ENCODE results near the gene EVA1A. TPM values are rescaled to one million over a fixed set of nuclear protein-coding genes. Genes with fewer than 3 reads are reported as not detected.

The EVA1A gene
- total RNA-seq, 1 donor from 2014 or later: 19.9 TPM

DNA sequence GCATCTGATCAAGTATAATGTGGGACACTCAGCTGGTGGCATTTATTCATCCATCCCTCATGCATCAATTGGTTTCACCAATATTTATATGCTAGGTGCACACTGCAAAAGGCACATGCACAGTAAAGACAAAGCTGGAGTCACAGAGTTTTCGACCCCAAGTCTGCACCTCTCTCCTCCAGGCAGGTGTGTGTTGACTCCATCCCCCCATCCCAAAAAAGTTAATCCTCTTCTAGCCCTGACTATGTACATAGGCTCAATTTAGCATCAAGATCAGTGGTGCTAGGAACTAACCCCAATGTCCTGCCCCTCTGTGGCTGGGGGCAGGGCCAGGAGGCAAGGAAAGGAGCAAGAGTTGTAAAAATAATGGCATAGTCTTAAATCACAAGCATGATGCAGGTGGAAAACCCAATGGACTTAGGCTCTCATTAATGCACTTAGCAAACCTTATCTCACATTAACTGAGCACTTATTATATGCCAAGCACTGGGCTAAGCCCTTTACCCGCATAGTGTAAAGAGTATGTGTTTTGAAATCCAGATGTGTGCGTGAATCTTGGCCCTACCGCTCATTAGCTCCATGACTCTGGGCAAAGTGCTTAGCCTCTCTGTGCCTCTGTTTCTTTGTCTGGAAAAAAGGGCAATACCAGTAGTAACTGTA is 3.1 kb downstream of the EVA1A start:
- Mint-ChIP-seq H3K27ac (ENCODE audit: unreplicated experiment) (no peak overlapping the region), H3K9me3 (ENCODE audit: unreplicated experiment) (no peaks in the 10 kb centered on the region), H3K4me1 (ENCODE audit: unreplicated experiment) (peaks cover 54% of the 10 kb centered on the region), H3K4me3 (ENCODE audit: unreplicated experiment) (no peak overlapping the region), H3K27me3 (ENCODE audit: unreplicated experiment) (peaks cover 8% of the 10 kb centered on the region), H3K36me3 (ENCODE audit: low read depth, unreplicated experiment) (no peaks in the 10 kb centered on the region)
- TF ChIP-seq, protein P1, sequence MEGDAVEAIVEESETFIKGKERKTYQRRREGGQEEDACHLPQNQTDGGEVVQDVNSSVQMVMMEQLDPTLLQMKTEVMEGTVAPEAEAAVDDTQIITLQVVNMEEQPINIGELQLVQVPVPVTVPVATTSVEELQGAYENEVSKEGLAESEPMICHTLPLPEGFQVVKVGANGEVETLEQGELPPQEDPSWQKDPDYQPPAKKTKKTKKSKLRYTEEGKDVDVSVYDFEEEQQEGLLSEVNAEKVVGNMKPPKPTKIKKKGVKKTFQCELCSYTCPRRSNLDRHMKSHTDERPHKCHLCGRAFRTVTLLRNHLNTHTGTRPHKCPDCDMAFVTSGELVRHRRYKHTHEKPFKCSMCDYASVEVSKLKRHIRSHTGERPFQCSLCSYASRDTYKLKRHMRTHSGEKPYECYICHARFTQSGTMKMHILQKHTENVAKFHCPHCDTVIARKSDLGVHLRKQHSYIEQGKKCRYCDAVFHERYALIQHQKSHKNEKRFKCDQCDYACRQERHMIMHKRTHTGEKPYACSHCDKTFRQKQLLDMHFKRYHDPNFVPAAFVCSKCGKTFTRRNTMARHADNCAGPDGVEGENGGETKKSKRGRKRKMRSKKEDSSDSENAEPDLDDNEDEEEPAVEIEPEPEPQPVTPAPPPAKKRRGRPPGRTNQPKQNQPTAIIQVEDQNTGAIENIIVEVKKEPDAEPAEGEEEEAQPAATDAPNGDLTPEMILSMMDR (IDR thresholded peaks at IDR 0.05; ENCODE audit: unreplicated experiment): no peak
- DNase-seq (ENCODE audit: low spot score): no peak

DNA sequence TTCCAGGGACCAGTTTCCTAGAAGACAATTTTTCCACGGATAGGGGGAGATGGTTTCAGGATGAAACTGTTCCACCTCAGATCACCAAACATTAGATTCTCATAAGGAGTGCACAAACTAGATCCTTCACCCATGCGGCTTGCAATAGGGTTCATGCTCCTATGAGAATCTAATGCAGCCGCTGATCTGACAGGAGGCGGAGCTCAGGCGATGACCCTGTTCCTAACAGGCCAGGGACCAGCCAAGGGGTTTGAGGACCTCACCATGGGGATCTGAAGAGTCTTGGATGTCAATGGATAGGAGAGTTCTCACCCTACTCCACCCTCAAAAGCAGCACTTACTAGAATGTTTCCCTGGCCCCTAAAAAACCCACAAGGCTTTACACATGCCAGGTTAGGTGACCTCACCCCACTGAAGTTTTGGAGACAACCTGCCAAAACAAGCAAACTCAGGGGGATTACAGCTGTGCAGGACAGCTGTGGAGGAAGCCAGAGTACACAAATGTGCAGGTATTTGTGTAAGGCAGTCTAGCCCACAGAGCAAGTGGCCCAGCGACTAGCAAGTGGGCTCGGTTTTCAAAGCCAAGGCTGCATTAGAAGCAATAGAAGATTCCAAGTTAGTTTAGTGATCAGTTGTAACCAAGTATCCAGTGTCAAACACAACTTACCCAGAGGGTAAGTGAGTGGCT is 3.9 kb downstream of the EVA1A start:
- Mint-ChIP-seq H3K4me1 (ENCODE audit: unreplicated experiment) (peaks cover 59% of the 10 kb centered on the region), H3K9me3 (ENCODE audit: unreplicated experiment) (no peaks in the 10 kb centered on the region), H3K27me3 (ENCODE audit: unreplicated experiment) (peaks cover 8% of the 10 kb centered on the region), H3K36me3 (ENCODE audit: low read depth, unreplicated experiment) (peaks cover 5% of the 10 kb centered on the region), H3K27ac (ENCODE audit: unreplicated experiment) (no peak overlapping the region), H3K4me3 (ENCODE audit: unreplicated experiment) (no peak overlapping the region)
- no peak for DNase-seq (ENCODE audit: low spot score)
- TF ChIP-seq, protein P1 (IDR thresholded peaks at IDR 0.05; ENCODE audit: unreplicated experiment): no peak

DNA sequence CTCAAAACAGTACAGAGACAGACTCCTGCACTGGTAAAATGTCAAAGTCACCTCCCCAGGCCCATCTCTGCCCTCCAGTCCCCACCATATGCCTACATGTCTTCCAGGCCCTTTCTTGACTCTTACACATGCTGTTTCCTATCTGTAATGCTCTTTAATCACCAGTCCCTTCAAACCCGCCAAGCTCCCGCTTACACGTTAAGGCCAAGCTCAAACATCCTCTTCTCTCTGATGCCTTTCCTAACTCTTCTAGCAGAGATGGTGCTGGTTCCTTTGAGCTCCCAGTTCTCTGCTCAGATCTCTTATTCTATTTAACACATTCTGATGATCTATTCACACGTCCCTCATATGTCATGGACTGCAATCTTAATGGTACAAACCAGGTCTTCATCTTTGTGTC is 5.0 kb downstream of the EVA1A start:
- Mint-ChIP-seq H3K27me3 (ENCODE audit: unreplicated experiment) (peaks cover 7% of the 10 kb centered on the region), H3K4me3 (ENCODE audit: unreplicated experiment) (no peak overlapping the region), H3K4me1 (ENCODE audit: unreplicated experiment) (peaks cover 59% of the 10 kb centered on the region), H3K9me3 (ENCODE audit: unreplicated experiment) (no peaks in the 10 kb centered on the region), H3K36me3 (ENCODE audit: low read depth, unreplicated experiment) (peaks cover 13% of the 10 kb centered on the region), H3K27ac (ENCODE audit: unreplicated experiment) (peak overlapping the region; percentile 39)
- TF ChIP-seq, protein P1 (IDR thresholded peaks at IDR 0.05; ENCODE audit: unreplicated experiment): no peak
- no peak for DNase-seq (ENCODE audit: low spot score)

DNA sequence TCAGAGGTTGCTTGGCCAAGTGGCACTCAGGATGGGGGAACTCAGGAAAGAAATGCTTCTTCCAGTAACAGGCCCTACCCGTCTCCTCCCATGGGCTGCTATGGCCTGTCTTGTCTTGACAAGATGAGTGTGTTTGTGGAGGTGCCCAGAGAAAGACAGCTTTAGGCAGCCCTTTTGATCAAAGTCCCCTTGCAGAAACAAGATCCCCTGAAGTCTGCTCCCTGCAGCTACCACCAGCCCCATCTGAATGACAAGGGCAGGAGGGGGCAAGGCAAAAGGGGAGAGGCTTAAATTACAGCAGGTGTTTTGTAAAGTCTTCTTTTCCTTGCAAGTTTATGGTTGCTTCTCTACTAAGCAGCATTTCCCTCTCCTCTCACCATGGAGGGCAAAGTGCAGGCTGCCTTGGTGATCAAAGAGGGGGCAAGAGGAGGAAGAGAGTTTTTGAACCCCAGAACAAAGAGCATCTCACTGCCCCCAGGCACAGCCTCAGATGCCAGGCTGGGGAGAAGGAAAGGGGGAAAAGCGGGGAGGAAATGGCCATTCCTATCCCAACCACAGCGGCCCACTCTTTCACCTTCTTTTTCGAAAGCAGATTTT is 6.7 kb downstream of the EVA1A start:
- Mint-ChIP-seq H3K27ac (ENCODE audit: unreplicated experiment) (no peak overlapping the region), H3K27me3 (ENCODE audit: unreplicated experiment) (peaks cover 2% of the 10 kb centered on the region), H3K9me3 (ENCODE audit: unreplicated experiment) (no peaks in the 10 kb centered on the region), H3K36me3 (ENCODE audit: low read depth, unreplicated experiment) (peaks cover 13% of the 10 kb centered on the region), H3K4me1 (ENCODE audit: unreplicated experiment) (peaks cover 55% of the 10 kb centered on the region), H3K4me3 (ENCODE audit: unreplicated experiment) (no peak overlapping the region)
- DNase-seq (ENCODE audit: low spot score): no peak
- TF ChIP-seq, protein P1 (IDR thresholded peaks at IDR 0.05; ENCODE audit: unreplicated experiment): no peak

DNA sequence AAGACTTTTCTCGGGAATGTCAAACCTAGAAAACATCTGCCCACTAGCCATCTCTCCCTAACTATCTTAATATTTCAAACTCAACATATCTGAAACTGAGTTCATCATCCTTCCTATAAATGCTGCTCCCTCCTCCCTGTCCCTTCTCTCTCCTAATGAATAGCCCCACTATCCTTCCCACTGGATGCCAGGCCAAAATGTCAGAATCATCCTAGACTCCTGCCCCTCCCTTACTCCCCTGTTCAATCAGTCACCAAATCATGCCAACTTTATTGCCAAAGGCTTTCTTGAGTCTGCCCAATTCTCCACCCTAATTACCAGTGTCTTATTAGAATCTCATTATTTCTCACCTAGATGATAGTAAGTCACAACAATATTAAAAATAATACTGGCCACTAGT is 8.5 kb downstream of the EVA1A start:
- Mint-ChIP-seq H3K4me3 (ENCODE audit: unreplicated experiment) (peak overlapping the region; percentile 13), H3K36me3 (ENCODE audit: low read depth, unreplicated experiment) (peaks cover 20% of the 10 kb centered on the region), H3K4me1 (ENCODE audit: unreplicated experiment) (peaks cover 58% of the 10 kb centered on the region), H3K27me3 (ENCODE audit: unreplicated experiment) (peaks cover 5% of the 10 kb centered on the region), H3K9me3 (ENCODE audit: unreplicated experiment) (no peaks in the 10 kb centered on the region), H3K27ac (ENCODE audit: unreplicated experiment) (no peak overlapping the region)
- no peak for DNase-seq (ENCODE audit: low spot score)
- TF ChIP-seq, protein P1 (IDR thresholded peaks at IDR 0.05; ENCODE audit: unreplicated experiment): no peak
